Trophoblast cell (in vitro differentiated cells and primary cell): ENCODE results near the gene TLE1.

Experiments
- DNase-seq, 2 donors: peaks; one replicate each; pipeline ENCODE4 v3.0.0-alpha.2; 2016
- H2AFZ ChIP-seq: 2 replicates; pipeline ENCODE4 v1.6.1; 2013; ENCODE audit warnings: low read length, moderate library complexity, mild to moderate bottlenecking; ENCODE audit not compliant: insufficient read depth, poor library complexity
- H2AK5ac ChIP-seq: 2 replicates; pipeline ENCODE4 v1.6.1; 2013; ENCODE audit warnings: mild to moderate bottlenecking, low read length
- H2BK120ac ChIP-seq: 2 replicates; pipeline ENCODE4 v1.6.1; 2013; ENCODE audit warnings: low read length, mild to moderate bottlenecking, moderate library complexity; ENCODE audit not compliant: insufficient read depth, poor library complexity
- H2BK12ac ChIP-seq: 2 replicates; pipeline ENCODE4 v1.6.1; 2013; ENCODE audit warnings: mild to moderate bottlenecking, low read length, moderate library complexity
- H2BK5ac ChIP-seq: 2 replicates; pipeline ENCODE4 v1.6.1; 2013; ENCODE audit warnings: low read length, low read depth, moderate library complexity, mild to moderate bottlenecking; ENCODE audit not compliant: poor library complexity
- H3K14ac ChIP-seq: 2 replicates; pipeline ENCODE4 v1.6.1; 2013; ENCODE audit warnings: mild to moderate bottlenecking, low read length
- H3K18ac ChIP-seq: 2 replicates; pipeline ENCODE4 v1.6.1; 2013; ENCODE audit warnings: mild to moderate bottlenecking, low read length
- H3K23ac ChIP-seq: 2 replicates; pipeline ENCODE4 v1.6.1; 2013; ENCODE audit warnings: low read length
- H3K27ac ChIP-seq: 2 replicates; pipeline ENCODE4 v1.5.1; 2013; ENCODE audit warnings: low read depth, mild to moderate bottlenecking, inconsistent platforms, low read length, moderate library complexity
- H3K27me3 ChIP-seq: 2 replicates; pipeline ENCODE4 v1.6.1; 2013; ENCODE audit warnings: inconsistent platforms, mild to moderate bottlenecking, low read length, moderate library complexity; ENCODE audit not compliant: insufficient read depth
- H3K36me3 ChIP-seq, 2 experiments: 1 replicate in 1 of 2; 2 replicates in 1 of 2; pipeline ENCODE4 v1.6.1; 2013; ENCODE audit warnings: low read length in 2 of 2, mild to moderate bottlenecking in 2 of 2, moderate library complexity in 1 of 2; ENCODE audit not compliant: insufficient read depth in 2 of 2, control insufficient read depth in 1 of 2
- H3K4ac ChIP-seq: 2 replicates; pipeline ENCODE4 v1.6.1; 2013; ENCODE audit warnings: low read depth, mild to moderate bottlenecking, low read length, moderate library complexity
- H3K4me1 ChIP-seq, 2 experiments: 1 replicate in 1 of 2; 2 replicates in 1 of 2; pipeline ENCODE4 v1.6.1; 2013; ENCODE audit warnings: low read length in 2 of 2, mild to moderate bottlenecking in 2 of 2, moderate library complexity in 1 of 2; ENCODE audit not compliant: insufficient read depth in 2 of 2, control insufficient read depth in 1 of 2
- H3K4me2 ChIP-seq: 2 replicates; pipeline ENCODE4 v1.6.1; 2013; ENCODE audit warnings: inconsistent platforms, mild to moderate bottlenecking, low read length, moderate library complexity
- H3K4me3 ChIP-seq: 2 replicates; pipeline ENCODE4 v1.5.1; 2013; ENCODE audit warnings: mild to moderate bottlenecking, low read depth, low read length, inconsistent platforms
- H3K79me1 ChIP-seq: one replicate; pipeline ENCODE4 v1.6.1; 2013; ENCODE audit warnings: low read length
- H3K79me2 ChIP-seq: 2 replicates; pipeline ENCODE4 v1.6.1; 2013; ENCODE audit warnings: low read length, mild to moderate bottlenecking; ENCODE audit not compliant: control insufficient read depth, insufficient read depth, poor library complexity
- H3K9ac ChIP-seq: 2 replicates; pipeline ENCODE4 v1.6.1; 2013; ENCODE audit warnings: mild to moderate bottlenecking, low read length
- H3K9me3 ChIP-seq: 2 replicates; pipeline ENCODE4 v1.6.1; 2013; ENCODE audit warnings: low read depth, mild to moderate bottlenecking, control low read depth, inconsistent platforms, low read length; ENCODE audit not compliant: insufficient read depth
- H4K12ac ChIP-seq: 2 replicates; pipeline ENCODE4 v1.6.1; 2013; ENCODE audit warnings: low read depth, mild to moderate bottlenecking, low read length, moderate library complexity
- H4K8ac ChIP-seq: 2 replicates; pipeline ENCODE4 v1.6.1; 2013; ENCODE audit warnings: low read depth, mild to moderate bottlenecking, low read length, moderate library complexity
- H4K91ac ChIP-seq: one replicate; pipeline ENCODE4 v1.6.1; 2013; ENCODE audit warnings: low read depth, mild to moderate bottlenecking, low read length, moderate library complexity
- WGBS: extraction: QIAGEN DNeasy Blood & Tissue Kit; methylation state at CpG from one replicate; pipeline ENCODE4 v1.1.7; 2013; ENCODE audit warnings: missing lambda C conversion rate; ENCODE audit not compliant: insufficient read length, insufficient coverage; ENCODE audit errors: extremely low coverage; 5-methylcytosine and 5-hydroxymethylcytosine counted together

TLE1 gene

DNA sequence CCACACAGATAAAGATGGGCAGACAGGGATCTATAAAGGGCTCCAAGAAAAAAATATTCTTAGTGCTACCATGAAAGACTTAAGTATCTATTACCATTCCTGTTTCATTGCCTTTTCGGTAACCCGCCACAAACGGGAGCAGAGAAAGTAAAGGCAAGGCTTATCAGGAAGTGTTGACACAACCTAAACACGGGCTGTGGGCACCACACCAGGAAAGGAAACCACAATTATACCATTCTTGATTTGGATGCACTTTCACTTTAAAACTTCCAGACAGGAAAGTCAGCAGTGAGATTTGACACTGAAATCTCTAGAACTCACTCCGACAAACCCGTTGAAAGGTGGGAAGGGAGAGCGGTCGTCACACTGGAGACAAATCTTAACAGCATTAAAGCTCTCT lies 6.5 kb downstream of the TLE1 start:
- Histone ChIP-seq H2BK12ac (no peak overlapping the region), H2BK5ac (no peak overlapping the region), H3K79me2 (peaks cover 10% of the 10 kb centered on the region), H3K4me3 (no peak overlapping the region), H3K4me2 (no peak overlapping the region), H3K9ac (no peak overlapping the region), H3K4me1 (no peaks in the 10 kb centered on the region), H3K36me3 (peaks cover 7 to 19% of the 10 kb centered on the region in 2 experiments), H3K9me3 (no peaks in the 10 kb centered on the region), H3K27ac (no peak overlapping the region), H2BK120ac (no peak overlapping the region), H3K23ac (no peak overlapping the region), H2AK5ac (no peak overlapping the region), H3K18ac (no peak overlapping the region), H3K27me3 (no peaks in the 10 kb centered on the region), H3K14ac (no peak overlapping the region), H4K8ac (no peak overlapping the region), H3K79me1 (peaks cover 12% of the 10 kb centered on the region), H4K12ac (no peak overlapping the region), H2AFZ (no peak overlapping the region), H4K91ac (no peak overlapping the region), H3K4ac (no peak overlapping the region)
- WGBS: no CpG with 5 or more reads among the region's 8 CpGs
- DNase-seq: no peak

GRCh38 chr9:81682177-81682576 lies 7.2 kb downstream of the TLE1 start:
- Histone ChIP-seq H4K12ac (no peak overlapping the region), H3K27me3 (no peaks in the 10 kb centered on the region), H2BK12ac (no peak overlapping the region), H3K4me2 (no peak overlapping the region), H2AK5ac (no peak overlapping the region), H3K79me1 (peaks cover 6% of the 10 kb centered on the region), H2AFZ (no peak overlapping the region), H3K36me3 (peaks cover 9 to 19% of the 10 kb centered on the region in 2 experiments), H4K8ac (no peak overlapping the region), H3K9ac (no peak overlapping the region), H4K91ac (no peak overlapping the region), H3K4me3 (no peak overlapping the region), H3K27ac (no peak overlapping the region), H3K14ac (no peak overlapping the region), H3K4me1 (no peaks in the 10 kb centered on the region), H3K4ac (peak overlapping the region; percentile 27), H2BK5ac (no peak overlapping the region), H3K9me3 (no peaks in the 10 kb centered on the region), H3K79me2 (peaks cover 4% of the 10 kb centered on the region), H3K23ac (no peak overlapping the region), H3K18ac (no peak overlapping the region), H2BK120ac (no peak overlapping the region)
- DNase-seq: no peak
- WGBS: no CpG with 5 or more reads among the region's 4 CpGs

- no peaks in the 10 kb centered on the region for H3K9me3 ChIP-seq
- H4K91ac ChIP-seq: no peak overlapping the region
- no peak overlapping the region for H2BK12ac ChIP-seq
- no peaks in the 10 kb centered on the region for H3K4me1 ChIP-seq
- no CpG with 5 or more reads among the region's 1 CpG for WGBS
- no peak overlapping the region for H3K4me2 ChIP-seq
- H3K79me2 ChIP-seq: peaks cover 3% of the 10 kb centered on the region
- H3K14ac ChIP-seq: no peak overlapping the region
- no peak overlapping the region for H3K27ac ChIP-seq
- no peak overlapping the region for H3K18ac ChIP-seq
- H2BK5ac ChIP-seq: no peak overlapping the region
- no peak overlapping the region for H3K23ac ChIP-seq
- no peaks in the 10 kb centered on the region for H3K79me1 ChIP-seq
- H2AFZ ChIP-seq: no peak overlapping the region
- H3K4ac ChIP-seq: no peak overlapping the region
- H2AK5ac ChIP-seq: no peak overlapping the region
- peaks cover 16 to 31% of the 10 kb centered on the region in 2 experiments for H3K36me3 ChIP-seq
- H3K27me3 ChIP-seq: no peaks in the 10 kb centered on the region
- no peak overlapping the region for H3K9ac ChIP-seq
- no peak for DNase-seq
- H2BK120ac ChIP-seq: no peak overlapping the region
- no peak overlapping the region for H3K4me3 ChIP-seq
- no peak overlapping the region for H4K12ac ChIP-seq
- H4K8ac ChIP-seq: no peak overlapping the region
Measured at GRCh38 chr9:81680506-81680905, 8.8 kb downstream of the TLE1 start.

GRCh38 chr9:81680006-81680405 lies 9.3 kb downstream of the TLE1 start:
- WGBS: no CpG with 5 or more reads among the region's 9 CpGs
- DNase-seq: no peak
- Histone ChIP-seq H3K4ac (no peak overlapping the region), H2BK12ac (no peak overlapping the region), H4K12ac (no peak overlapping the region), H3K9ac (no peak overlapping the region), H4K91ac (no peak overlapping the region), H4K8ac (no peak overlapping the region), H3K14ac (no peak overlapping the region), H3K9me3 (no peaks in the 10 kb centered on the region), H3K4me3 (no peak overlapping the region), H3K18ac (no peak overlapping the region), H3K4me2 (no peak overlapping the region), H3K36me3 (peaks cover 16 to 31% of the 10 kb centered on the region in 2 experiments), H3K27ac (no peak overlapping the region), H2BK120ac (no peak overlapping the region), H3K79me2 (peaks cover 3% of the 10 kb centered on the region), H3K4me1 (no peaks in the 10 kb centered on the region), H2AFZ (no peak overlapping the region), H2BK5ac (no peak overlapping the region), H3K79me1 (no peaks in the 10 kb centered on the region), H3K23ac (no peak overlapping the region), H2AK5ac (no peak overlapping the region), H3K27me3 (no peaks in the 10 kb centered on the region)
